Esophagus muscularis mucosa (tissue), 3 donors: ENCODE results near the gene PRR23C.

Experiments
- CTCF ChIP-seq, 3 experiments: fragments of 200-600 bp in 2 of 3; fragments of 450-650 bp in 1 of 3; sonication (generic) in 2 of 3; IDR thresholded peaks; one replicate each; pipeline ENCODE4 v1.5.1; 2017 to 2019; ENCODE audit warnings: antibody characterized with exemption in 3 of 3, mild to moderate bottlenecking in 2 of 3, moderate library complexity in 1 of 3
- POLR2A ChIP-seq: fragments of 450-650 bp; IDR thresholded peaks from one replicate; pipeline ENCODE4 v1.6.1; 2017; ENCODE audit warnings: antibody characterized with exemption, moderate library complexity, mild to moderate bottlenecking, low read depth

GRCh38 chr3:139037478-139037877, 7.2 kb downstream of the PRR23C start:
- TF ChIP-seq POLR2A (no peak), CTCF (IDR thresholded peaks at IDR 0.05) (no peak)
